GM19468 (cell line): ENCODE results near the gene DNAJC5.
"Not testable (repeated sequence)": the region's sequence is repeated elsewhere in the genome, so short reads cannot be mapped to it uniquely, and the experiment has no call there.

ENCODE experiments used
- ATAC-seq: cut with Tn5 transposase; IDR thresholded peaks from one replicate; pipeline ENCODE4 v1.9.1; 2021; ENCODE audit warnings: mild to moderate bottlenecking, moderate library complexity, moderate number of reproducible peaks; ENCODE audit not compliant: unreplicated experiment; ENCODE audit errors: extremely low read depth

The DNAJC5 gene

DNA sequence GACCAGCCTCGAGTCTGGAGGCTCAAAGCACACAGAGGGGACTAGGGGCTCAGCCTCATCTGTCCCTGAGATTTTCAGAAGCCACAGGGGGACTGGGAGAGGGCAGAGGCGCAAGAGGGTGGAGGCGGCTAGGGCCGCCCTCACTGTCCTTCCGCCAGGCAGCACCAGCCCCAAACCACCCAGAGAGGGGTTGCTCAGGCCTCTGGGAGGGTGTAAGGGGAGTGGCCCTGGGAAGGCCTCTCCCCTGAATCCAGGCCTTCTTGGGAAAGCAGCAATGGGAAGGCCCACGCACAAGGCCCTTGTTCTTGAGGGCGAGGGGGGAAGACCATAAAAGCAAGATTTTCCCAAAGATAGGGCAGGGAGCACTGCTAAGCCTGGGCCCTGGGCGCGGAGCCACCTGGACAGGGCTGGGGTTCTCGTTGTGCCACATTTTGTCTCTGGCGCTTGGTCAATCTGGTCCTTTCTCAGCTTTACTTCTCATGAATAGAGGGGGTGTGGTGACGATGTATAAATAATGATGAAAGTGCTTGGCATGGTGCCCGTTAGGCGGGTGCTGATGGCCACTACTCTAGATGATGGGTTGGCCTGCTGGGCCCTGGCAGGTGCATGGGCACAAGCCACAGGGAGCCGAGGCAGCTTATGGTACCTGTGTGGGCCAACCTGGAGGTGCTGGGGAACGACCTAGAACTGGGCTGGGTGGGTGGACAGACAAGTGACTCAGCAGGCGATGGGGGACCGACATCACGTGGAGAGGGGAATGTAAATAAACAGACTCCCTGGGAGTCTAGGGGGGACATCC lies 79.7 kb downstream of the DNAJC5 start:
- no peak for ATAC-seq

DNA sequence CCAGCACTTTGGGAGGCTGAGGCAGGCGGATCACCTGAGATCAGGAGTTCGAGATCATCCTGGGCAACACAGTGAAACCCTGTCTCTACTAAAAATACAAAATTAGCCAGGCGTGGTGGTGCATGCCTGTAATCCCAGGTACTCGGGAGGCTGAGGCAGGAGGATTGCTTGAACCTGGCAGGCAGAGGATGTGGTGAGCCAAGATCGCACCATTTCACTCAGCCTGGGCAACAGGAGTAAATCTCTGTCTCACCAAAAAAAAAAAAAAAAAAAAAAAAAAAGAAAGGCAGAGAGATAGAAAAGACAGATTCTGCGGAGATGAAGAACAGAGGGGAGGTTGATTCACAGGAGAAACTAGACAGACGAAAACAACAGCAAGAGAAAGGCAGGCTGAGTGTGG lies 81.6 kb downstream of the DNAJC5 start:
- not testable (repeated sequence) for ATAC-seq

DNA sequence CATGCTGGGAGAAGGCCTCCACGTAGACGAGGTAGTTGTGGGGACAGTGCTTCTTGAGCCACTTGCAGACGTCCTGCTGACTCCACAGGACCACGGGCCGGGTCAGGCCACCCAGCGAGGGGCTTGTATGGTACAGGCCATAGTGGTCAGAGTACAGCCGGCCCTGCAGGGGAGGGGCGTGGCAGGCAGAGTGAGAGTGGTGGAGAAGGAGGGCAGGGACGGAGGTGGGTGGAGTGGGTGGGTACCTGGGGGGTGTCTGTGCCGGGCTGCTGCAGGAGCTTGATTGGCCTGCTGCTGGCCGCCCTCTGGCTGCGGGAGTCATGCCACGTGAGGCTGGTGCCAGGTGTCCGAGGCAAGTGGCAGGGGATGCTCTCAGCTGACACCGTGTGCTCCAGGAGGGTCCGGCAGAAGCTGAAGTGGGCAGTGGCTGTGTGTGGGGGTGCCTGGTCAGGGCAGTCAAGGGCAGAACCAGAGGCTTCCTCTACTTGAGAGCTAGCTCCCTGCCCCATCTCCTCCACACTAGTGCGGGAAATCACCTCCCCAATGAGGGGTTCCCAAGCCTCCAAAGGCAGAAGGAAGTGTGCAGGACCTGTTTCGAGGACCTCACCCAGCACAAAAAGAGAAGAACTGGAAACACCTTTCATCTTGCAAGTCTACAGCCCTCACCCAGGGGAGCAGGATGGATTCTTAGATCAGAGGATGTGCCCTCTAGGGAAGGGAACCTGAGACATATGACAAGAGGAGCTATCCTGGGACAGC lies 82.2 kb downstream of the DNAJC5 start:
- ATAC-seq, result no peak

DNA sequence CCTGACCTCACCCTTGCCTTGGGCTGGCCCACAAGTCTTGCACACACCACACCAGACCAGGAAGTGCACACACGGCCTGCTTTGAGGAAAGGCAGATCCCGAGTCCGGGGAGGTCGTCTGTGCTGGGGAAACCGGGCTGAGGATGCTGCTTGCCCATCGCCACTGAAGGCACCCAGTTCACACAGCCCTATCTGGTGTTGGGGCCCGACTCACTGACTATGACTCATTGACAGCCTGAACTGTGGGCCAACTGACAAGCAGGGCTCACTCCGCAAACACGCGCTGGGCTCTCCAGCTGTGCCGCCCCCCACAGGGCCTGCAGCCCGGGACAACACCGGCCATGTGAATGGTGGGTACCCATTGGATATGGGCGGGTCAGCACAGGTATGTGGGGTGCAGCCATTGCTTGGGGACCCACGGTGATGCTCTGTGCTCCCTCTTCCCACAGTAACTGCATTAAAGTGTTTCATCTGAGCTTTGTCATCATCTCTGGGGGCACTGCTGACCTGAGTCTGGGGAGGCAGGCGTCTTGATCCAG lies 82.9 kb downstream of the DNAJC5 start:
- ATAC-seq, result no peak

DNA sequence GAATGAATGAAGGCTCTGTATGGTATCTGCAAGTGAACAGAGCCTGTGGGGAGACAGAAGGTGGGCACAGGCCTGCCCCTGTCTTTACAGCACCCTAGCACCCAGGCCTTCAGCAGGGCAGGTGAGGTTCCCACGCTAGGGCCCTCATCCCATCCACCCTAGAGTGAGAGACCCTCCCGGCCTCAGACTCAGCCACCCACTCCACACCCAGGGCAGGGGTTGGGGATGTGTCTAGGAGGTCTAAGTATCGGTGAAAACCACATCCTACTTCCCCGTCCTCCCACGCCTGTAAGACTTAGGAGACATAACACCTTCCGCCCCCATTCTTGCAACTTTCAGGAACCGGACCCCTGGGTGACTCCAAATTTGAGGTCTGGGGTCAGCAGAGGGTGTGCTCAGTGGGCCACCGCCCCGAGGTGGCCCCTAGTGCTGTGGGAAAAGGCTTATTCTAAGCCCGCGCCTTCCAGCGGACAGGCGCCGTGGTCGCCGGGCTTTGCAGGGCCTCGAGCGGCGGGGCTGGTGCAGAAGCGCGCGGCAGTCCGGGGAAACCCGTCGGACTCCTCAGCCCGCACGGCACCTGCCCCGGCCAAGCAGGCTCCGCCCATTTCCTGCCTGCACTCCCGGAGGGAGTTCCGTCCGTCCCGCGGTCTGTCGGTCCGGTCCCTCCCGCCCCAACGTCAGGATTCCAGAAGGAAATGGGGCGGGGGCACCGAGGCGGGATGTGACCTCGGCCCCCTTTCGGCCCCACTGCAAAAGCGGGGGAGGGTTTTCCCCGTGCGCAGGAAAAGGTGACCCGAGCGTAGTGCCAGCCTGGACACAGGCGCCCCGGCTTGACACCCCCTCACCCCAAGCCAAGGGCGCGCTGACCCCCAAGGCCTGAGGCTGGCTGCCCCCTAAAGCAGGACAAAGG lies 83.6 kb downstream of the DNAJC5 start:
- no peak for ATAC-seq

DNA sequence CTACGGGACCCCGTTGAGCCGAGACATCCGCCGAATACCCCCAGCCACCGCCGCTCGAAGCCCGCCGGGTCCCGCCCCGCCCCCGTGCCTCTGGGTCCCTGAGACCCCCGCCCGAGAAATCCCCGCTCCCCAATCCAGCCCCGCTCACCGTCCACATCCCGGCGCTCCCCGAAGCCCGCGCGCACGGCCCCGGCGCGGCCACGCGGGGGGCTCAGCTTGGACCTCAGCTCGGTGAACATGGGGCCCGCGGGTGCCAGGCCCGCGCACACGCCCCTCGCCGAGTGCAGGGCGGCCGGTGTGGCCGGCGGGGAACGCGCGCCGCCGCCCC lies 84.3 kb downstream of the DNAJC5 start:
- no peak for ATAC-seq

DNA sequence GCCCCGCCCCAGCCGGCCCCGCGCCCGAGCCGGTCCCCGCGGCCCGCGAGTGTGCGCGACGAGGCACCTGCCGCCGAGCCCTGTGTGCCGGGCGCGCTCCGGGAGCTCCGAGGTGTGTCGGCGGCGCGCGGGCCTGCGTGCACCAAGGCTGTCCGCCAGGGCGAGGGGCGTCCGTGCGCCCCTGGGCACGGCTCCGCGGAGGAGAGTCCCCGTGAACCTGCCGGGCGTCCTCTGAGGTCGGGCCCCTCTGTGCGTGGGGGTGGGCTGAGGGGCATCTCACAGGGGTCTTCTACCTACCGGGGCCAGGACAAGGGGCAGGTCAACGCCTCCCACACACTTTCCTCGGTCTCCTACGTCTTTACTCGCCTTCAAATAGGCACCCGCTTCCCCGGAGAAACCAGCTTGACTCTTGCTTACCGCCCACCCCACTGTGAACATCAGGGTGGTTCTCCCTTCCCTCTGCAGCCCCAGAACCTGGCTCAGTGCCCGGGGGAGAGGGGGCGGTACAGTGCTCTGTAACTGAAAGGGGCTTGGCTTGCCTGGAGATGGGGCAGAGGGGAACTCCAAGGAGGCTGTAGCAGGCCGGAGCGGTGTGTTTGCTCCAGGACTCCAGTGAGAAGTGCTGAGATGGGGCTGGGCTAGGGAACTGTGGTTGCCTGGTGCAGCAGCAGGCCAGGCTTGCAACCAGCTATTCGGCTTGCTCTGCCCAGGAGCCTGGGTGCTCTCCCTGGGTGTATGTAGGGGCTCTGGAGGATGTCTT lies 84.8 kb downstream of the DNAJC5 start, which contains the start of gene SAMD10:
Gene SAMD10, minus strand, starts transcription at position 86 of the 760 bp plus-strand sequence. CDS start 175 bp downstream, outside the sequence.
- no peak for ATAC-seq

DNA sequence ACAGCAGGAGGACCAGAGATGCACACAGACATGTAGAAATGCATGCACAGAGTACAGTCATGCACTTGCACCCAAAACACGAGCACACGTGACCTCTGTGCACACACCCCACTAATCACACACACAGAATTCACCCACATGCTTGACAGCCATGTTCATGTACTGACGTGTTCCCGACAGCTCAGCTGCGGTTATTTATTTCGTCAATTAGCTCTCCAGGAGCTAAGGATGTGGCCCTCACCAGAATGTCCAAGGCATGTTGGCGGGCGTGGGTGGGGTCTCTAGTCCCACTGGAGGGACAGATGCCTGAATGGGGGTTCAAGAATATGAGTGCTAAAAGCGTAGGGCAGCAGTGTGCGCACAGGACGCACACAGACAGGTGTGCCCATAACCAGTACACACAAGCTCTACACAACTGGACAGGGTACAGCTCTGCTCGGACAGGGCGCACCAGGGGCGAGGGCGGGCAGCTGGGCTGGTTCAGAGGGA lies 85.4 kb downstream of the DNAJC5 start:
- peak; percentile 7 for ATAC-seq

DNA sequence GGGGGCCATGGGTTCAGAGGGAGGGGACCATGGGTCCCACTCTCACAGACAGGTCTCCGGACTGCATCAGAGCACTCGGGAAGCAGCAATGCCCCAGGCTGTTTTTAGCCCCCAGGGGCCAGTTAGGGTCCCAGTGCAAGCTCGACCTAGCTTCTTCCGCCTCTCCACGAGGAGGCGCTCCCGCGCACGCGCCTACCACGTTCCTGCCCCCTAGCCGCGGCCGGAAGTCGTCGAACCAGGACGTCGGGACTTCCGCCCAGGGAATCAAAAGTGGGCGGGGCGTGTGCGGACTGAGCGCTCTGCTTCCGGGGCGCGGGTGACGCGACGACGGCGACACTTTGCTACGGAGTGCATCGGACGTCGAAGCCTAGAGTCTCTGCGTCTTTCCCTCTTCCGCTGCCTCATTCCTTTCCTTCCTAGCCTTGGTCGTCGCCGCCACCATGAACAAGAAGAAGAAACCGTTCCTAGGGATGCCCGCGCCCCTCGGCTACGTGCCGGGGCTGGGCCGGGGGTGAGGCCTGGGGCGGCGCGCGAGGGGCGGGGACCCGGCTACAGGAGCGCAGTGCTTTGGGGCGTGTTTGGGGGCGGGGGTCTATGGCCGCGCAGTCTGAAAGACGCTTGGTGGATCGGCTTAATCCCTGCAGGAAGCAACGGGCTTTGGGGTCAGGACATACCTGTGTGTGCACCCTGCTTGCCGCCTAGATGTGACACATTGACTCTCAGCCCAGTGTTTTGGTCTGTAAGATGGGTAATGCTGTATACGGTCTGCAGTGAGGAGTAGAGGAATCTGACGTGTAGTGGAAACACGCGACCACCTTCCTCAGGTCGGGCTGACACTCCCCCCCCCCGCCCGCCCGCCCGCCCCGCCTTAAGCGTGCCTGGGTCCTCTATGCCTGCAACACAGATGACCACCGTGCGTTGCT lies 86.1 kb downstream of the DNAJC5 start, which contains the start of gene PRPF6:
Gene PRPF6, plus strand, starts transcription at position 327 of the 923 bp plus-strand sequence. Its CDS starts 114 bp downstream, at position 441.
- peak; percentile 21 for ATAC-seq

DNA sequence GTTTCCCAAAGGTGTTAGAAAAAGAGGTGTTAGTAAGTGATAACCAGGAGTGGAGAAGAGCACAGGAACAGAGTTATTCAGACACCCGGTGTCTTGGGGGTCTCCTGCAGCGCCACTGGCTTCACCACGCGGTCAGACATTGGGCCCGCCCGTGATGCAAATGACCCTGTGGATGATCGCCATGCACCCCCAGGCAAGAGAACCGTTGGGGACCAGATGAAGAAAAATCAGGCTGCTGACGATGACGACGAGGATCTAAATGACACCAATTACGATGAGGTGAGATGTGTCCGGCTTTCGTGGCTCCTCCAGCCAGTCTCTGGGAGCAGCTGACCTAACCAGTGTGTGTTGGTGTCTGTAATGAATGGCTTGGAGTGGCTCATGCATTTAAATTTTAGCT lies 88.0 kb downstream of the DNAJC5 start:
- ATAC-seq, result no peak
